Panc1 (cell line): ENCODE measurements around the gene FANCI. TPM values are rescaled to one million over a fixed set of nuclear protein-coding genes. Genes with fewer than 3 reads are reported as not detected.

ENCODE experiments used
- ATAC-seq: fragments of 200-7000 bp; cut with Tn5 transposase; 2 replicates; pipeline ENCODE4 v1.9.1; 2020; ENCODE audit warnings: mild to moderate bottlenecking, moderate library complexity
- BruUV-seq: library from RNA; stranded (reverse); fragments of 400-500 nt; replicated peaks from 2 replicates; lab custom pipeline; 2021; lab: Mats Ljungman, UMichigan
- CTCF ChIA-PET: fragments of 300-600 bp; sonication (Branson Sonifier 250); formaldehyde crosslinking; loops from one replicate; lab custom pipeline; 2022; ENCODE audit warnings: antibody characterized with exemption; lab: Charles Lee
- POLR2A ChIA-PET: fragments of 300-600 bp; sonication (Branson Sonifier 250); formaldehyde crosslinking; loops from one replicate; lab custom pipeline; 2022; ENCODE audit warnings: antibody characterized with exemption; lab: Charles Lee
- DNase-seq: peaks from one replicate; pipeline ENCODE4 v3.0.0-alpha.2; 2010; ENCODE audit warnings: low read depth, low spot score
- H3K27ac ChIP-seq: 2 replicates; pipeline ENCODE4 v1.5.1; 2011; ENCODE audit warnings: mild to moderate bottlenecking, low read length, inconsistent platforms
- H3K27me3 ChIP-seq: fragments of 200-500 bp; sonication (Bioruptor generic); 2 replicates; pipeline ENCODE4 v1.6.0; 2014; ENCODE audit warnings: low read length, inconsistent platforms; ENCODE audit not compliant: control insufficient read depth, insufficient read depth
- H3K36me3 ChIP-seq: fragments of 200-500 bp; sonication (Bioruptor generic); 2 replicates; pipeline ENCODE4 v1.5.1; 2014; ENCODE audit warnings: inconsistent platforms, mild to moderate bottlenecking, low read length, moderate library complexity; ENCODE audit not compliant: control insufficient read depth, insufficient read depth
- H3K4me1 ChIP-seq: 2 replicates; pipeline ENCODE4 v1.5.1; 2011; ENCODE audit warnings: inconsistent platforms, mild to moderate bottlenecking, low read length, moderate library complexity; ENCODE audit not compliant: control insufficient read depth, insufficient read depth
- H3K4me3 ChIP-seq, 2 experiments: 2 replicates each; pipeline ENCODE4 v1.5.1; 2011 to 2012; ENCODE audit warnings: low read depth in 2 of 2, low read length in 2 of 2, mild to moderate bottlenecking in 2 of 2, inconsistent platforms in 1 of 2, moderate library complexity in 1 of 2
- H3K9me3 ChIP-seq: fragments of 200-500 bp; sonication (Bioruptor generic); 2 replicates; pipeline ENCODE4 v1.5.1; 2014; ENCODE audit warnings: low read depth, mild to moderate bottlenecking, inconsistent platforms, low read length, moderate library complexity; ENCODE audit not compliant: control insufficient read depth, insufficient read depth
- POLR2AphosphoS5 ChIP-seq: IDR thresholded peaks from 2 replicates; pipeline ENCODE4 v1.6.1; 2012; ENCODE audit warnings: mild to moderate bottlenecking, low read depth, low read length, moderate library complexity
- SIN3A ChIP-seq: IDR thresholded peaks from 2 replicates; pipeline ENCODE4 v1.6.1; 2012; ENCODE audit warnings: low read depth, mild to moderate bottlenecking, low read length, moderate library complexity, borderline replicate concordance; ENCODE audit not compliant: insufficient read depth
- TCF7L2 ChIP-seq: IDR thresholded peaks from 2 replicates; pipeline ENCODE4 v1.6.1; 2011; ENCODE audit warnings: mild to moderate bottlenecking, low read depth, low read length, inconsistent platforms
- in situ Hi-C: cut with HindIII; loops from 2 replicates; pipeline ENCODE4 v1.10.0; 2016; ENCODE audit warnings: low sequenced_read_pairs, low pct_unique_long_range_greater_than_20kb
- intact Hi-C: fragments of 100-400 bp; cut with micrococcal nuclease; formaldehyde crosslinking; loops from one replicate; pipeline ENCODE4 v1.10.0; 2022; ENCODE audit not compliant: unreplicated experiment
- total RNA-seq: library from RNA; stranded (reverse); gene quantifications from one replicate; pipeline ENCODE4 v1.2.1, GENCODE V29; 2021; ENCODE audit not compliant: unreplicated experiment
- TF ChIP-seq, protein P1 (sequence below), 2 experiments: IDR thresholded peaks; 2 replicates each; pipeline ENCODE4 v1.6.1; 2011 to 2012; ENCODE audit warnings: low read depth in 2 of 2, control low read depth in 1 of 2, low read length in 1 of 2, mild to moderate bottlenecking in 1 of 2, moderate library complexity in 1 of 2; ENCODE audit not compliant: insufficient read depth in 1 of 2
- TF ChIP-seq, protein P2 (sequence below): fragments of 450-650 bp; IDR thresholded peaks from 2 replicates; pipeline ENCODE4 v1.5.1; 2017; ENCODE audit warnings: mild to moderate bottlenecking

FANCI gene
- total RNA-seq, 1 experiment from 2014 or later = 96.2 TPM

DNA sequence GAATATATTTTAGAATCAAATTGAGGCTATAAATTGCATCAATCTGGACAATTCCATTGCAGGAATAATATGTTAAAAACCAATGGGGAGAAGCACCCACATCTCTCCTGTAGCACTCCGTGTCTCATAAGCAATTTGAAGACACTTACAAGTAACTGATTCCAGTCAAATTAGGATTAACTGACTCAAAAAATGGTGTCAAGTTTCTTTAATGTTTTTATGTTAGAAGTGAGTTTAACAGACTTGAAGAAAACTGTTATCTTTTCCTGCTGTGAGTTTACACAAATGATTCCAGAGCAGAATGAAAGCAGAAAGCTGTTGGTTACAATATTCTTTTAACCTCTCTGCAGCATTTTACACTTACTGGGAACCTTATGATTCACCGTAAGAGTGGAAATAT lies 45.6 kb upstream of the FANCI start:
- intact Hi-C loops (no loop called here), in situ Hi-C loops (no loop called here)
- TF ChIP-seq, protein P1, sequence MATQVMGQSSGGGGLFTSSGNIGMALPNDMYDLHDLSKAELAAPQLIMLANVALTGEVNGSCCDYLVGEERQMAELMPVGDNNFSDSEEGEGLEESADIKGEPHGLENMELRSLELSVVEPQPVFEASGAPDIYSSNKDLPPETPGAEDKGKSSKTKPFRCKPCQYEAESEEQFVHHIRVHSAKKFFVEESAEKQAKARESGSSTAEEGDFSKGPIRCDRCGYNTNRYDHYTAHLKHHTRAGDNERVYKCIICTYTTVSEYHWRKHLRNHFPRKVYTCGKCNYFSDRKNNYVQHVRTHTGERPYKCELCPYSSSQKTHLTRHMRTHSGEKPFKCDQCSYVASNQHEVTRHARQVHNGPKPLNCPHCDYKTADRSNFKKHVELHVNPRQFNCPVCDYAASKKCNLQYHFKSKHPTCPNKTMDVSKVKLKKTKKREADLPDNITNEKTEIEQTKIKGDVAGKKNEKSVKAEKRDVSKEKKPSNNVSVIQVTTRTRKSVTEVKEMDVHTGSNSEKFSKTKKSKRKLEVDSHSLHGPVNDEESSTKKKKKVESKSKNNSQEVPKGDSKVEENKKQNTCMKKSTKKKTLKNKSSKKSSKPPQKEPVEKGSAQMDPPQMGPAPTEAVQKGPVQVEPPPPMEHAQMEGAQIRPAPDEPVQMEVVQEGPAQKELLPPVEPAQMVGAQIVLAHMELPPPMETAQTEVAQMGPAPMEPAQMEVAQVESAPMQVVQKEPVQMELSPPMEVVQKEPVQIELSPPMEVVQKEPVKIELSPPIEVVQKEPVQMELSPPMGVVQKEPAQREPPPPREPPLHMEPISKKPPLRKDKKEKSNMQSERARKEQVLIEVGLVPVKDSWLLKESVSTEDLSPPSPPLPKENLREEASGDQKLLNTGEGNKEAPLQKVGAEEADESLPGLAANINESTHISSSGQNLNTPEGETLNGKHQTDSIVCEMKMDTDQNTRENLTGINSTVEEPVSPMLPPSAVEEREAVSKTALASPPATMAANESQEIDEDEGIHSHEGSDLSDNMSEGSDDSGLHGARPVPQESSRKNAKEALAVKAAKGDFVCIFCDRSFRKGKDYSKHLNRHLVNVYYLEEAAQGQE (IDR thresholded peaks at IDR 0.05; ENCODE audit: insufficient read depth in 1 of 2, low read depth in 2 of 2, low read length in 1 of 2) = no peak
- TF ChIP-seq POLR2AphosphoS5 (no peak), SIN3A (no peak), TCF7L2 (no peak)
- TF ChIP-seq, protein P2, sequence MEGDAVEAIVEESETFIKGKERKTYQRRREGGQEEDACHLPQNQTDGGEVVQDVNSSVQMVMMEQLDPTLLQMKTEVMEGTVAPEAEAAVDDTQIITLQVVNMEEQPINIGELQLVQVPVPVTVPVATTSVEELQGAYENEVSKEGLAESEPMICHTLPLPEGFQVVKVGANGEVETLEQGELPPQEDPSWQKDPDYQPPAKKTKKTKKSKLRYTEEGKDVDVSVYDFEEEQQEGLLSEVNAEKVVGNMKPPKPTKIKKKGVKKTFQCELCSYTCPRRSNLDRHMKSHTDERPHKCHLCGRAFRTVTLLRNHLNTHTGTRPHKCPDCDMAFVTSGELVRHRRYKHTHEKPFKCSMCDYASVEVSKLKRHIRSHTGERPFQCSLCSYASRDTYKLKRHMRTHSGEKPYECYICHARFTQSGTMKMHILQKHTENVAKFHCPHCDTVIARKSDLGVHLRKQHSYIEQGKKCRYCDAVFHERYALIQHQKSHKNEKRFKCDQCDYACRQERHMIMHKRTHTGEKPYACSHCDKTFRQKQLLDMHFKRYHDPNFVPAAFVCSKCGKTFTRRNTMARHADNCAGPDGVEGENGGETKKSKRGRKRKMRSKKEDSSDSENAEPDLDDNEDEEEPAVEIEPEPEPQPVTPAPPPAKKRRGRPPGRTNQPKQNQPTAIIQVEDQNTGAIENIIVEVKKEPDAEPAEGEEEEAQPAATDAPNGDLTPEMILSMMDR = no peak
- ChIA-PET POLR2A (no interaction called here), CTCF (no interaction called here)
- H3K27me3 ChIP-seq = no peaks in the 10 kb centered on the region
- no peaks in the 10 kb centered on the region for H3K36me3 ChIP-seq
- ATAC-seq = no peak
- BruUV-seq = no TSS peak
- H3K4me3 ChIP-seq = no peak overlapping the region
- no peak overlapping the region for H3K27ac ChIP-seq
- H3K4me1 ChIP-seq = no peaks in the 10 kb centered on the region
- no peak for DNase-seq
- H3K9me3 ChIP-seq = no peaks in the 10 kb centered on the region

DNA sequence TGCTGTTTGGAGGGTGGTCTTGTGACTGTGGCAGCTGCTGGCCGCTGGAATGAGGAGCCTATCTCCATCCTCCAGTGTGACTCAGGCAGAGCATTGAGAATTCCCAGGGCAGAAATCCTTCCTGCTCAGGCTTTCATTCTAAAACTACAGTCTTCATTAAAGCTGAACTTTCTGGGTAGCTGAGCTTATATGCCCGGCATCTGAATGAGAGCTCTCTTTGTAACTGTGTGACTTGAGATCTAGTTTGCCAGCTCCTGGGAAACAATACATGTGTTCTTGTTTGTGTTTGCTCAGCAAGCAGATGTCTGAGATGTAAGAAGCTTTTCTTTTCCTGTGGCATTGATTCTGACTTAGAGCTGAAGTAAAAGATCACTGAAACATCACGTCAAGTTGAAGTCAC lies 44.8 kb upstream of the FANCI start:
- H3K4me3 ChIP-seq = no peak overlapping the region
- no peaks in the 10 kb centered on the region for H3K4me1 ChIP-seq
- H3K36me3 ChIP-seq = no peaks in the 10 kb centered on the region
- H3K9me3 ChIP-seq = no peaks in the 10 kb centered on the region
- ATAC-seq = no peak
- in situ Hi-C loops = no loop called here
- TF ChIP-seq SIN3A = no peak
- TF ChIP-seq TCF7L2 = no peak
- TF ChIP-seq, protein P2 = no peak
- TF ChIP-seq POLR2AphosphoS5 = no peak
- TF ChIP-seq, protein P1 (IDR thresholded peaks at IDR 0.05; ENCODE audit: insufficient read depth in 1 of 2, low read depth in 2 of 2, low read length in 1 of 2) = no peak
- H3K27me3 ChIP-seq = no peaks in the 10 kb centered on the region
- intact Hi-C loops = no loop called here
- BruUV-seq = no TSS peak
- ChIA-PET POLR2A (no interaction called here), CTCF (interaction anchor here (0.6 to 1.4 kb wide), 2 partner anchors 27 to 196 kb away, joined by 3 to 7 read pairs; no protein-coding TSS in a partner anchor)
- H3K27ac ChIP-seq = no peak overlapping the region
- no peak for DNase-seq
